GM19099 (cell line): ENCODE results near the gene GRIK3.

Experiments
- POLR2A ChIP-seq: IDR thresholded peaks from 3 replicates; pipeline ENCODE4 v1.6.1; 2011; ENCODE audit warnings: low read depth; ENCODE audit not compliant: insufficient read length; ENCODE audit errors: extremely low read depth

The GRIK3 gene

DNA sequence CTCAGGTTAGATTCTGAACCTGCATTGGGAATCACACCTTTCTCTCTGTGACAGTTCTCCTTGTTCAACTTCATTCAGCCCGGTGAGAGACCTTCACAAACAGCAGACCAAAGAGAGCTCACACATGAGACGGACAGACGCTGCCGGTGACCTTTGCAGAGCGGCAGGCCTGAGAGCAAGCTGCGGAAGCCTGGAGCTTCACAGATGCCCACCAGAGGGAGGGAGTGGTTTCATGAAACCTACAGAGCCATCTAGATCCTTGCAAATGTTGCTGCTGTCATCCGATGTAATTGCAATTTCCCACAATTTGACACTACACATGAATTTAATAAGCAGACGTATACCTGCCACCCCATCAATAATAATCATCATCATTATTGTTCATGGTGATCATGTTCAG is 39.4 kb downstream of the GRIK3 start:
- TF ChIP-seq POLR2A, result no peak

DNA sequence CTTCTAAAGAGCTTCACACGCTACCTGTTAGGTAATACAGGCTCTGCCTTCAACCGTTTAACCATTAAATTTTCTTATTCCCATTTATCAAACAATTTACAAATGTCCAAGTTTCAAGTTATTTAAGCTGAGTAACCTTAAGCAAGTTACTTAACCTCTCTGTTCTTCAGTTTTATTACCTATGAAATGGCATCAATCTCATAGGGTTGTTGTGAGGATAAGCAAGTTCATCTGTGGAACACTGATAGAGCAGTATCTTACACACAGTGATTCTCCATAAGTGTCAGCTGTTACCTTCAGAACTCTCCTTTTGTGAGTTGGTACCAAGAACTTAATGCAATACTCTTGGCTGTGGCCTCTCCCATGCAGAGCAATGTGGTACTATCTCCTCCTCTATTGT is 40.0 kb downstream of the GRIK3 start:
- no peak for TF ChIP-seq POLR2A

- TF ChIP-seq POLR2A, result no peak
Measured at GRCh38 chr1:36992139-36992943, 42.0 kb downstream of the GRIK3 start.

DNA sequence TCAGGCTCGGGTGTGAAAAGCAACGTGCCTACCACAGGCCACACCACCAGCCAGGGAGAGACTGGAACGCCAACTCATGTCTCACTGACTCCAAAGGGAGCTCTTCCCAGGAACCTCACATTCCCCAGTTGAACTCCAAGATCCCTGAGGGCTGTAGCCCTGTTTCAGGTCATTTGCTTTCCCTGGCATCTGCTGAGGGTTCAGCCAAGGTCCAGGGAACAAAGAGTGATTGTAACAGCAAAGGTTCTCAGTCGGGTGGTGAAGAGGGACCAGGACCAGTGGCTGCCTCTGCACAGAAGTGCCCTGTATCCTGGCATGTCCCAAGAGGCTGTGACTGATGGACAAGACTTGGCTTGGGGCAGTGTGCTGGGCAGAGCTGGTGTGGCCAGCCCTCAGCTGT is 42.8 kb downstream of the GRIK3 start:
- no peak for TF ChIP-seq POLR2A

GRCh38 chr1:36990928-36991327 is 43.4 kb downstream of the GRIK3 start:
- TF ChIP-seq POLR2A, result no peak

DNA sequence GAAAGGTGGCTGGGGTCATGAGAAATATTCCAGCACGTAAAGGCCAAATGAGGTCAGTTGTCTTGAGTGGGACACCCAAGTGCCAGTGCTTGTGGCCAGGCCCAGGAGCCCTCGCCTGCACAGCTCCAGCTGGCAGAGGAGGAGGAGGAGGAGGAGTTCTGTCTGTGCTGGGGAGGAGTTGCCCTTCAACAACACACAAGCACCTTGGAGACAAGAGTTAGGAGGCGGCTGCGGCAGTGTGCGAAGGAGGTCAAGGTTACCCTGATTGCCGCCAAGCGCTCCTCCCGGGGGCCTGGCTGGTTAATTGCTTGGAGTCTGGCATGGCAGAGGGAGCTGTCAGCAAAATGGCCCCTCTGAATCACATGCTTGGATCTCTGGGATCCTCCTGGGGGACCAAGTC is 45.1 kb downstream of the GRIK3 start:
- TF ChIP-seq POLR2A, result no peak

DNA sequence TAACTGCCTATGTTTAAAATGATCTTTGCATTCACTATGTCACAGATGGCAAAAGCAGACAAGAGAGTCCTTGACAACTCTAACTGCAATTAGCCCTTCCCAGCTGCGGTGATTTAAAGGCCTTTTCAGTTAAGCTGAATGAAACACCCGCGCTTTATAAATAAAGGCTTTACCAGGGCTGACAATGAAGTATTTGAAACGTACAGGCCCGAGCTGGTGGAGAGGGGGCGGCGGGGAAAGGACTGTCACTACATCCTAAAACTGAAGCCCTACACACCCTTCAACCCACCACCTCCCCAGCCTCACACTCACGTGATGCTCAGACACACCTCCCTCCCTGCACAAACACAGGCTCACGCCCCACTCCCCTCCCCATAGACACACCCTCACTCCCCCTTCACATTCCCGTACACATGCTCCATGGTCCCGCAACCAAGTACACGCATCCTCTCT is 45.5 kb downstream of the GRIK3 start:
- no peak for TF ChIP-seq POLR2A

- no peak for TF ChIP-seq POLR2A
Measured at GRCh38 chr1:36988321-36988720, 46.0 kb downstream of the GRIK3 start.

GRCh38 chr1:36987276-36987675 is 47.0 kb downstream of the GRIK3 start:
- no peak for TF ChIP-seq POLR2A

GRCh38 chr1:36986241-36986985 is 47.9 kb downstream of the GRIK3 start:
- TF ChIP-seq POLR2A, result no peak

GRCh38 chr1:36984675-36985074 is 49.6 kb downstream of the GRIK3 start:
- TF ChIP-seq POLR2A, result no peak

GRCh38 chr1:36984026-36984425 is 50.3 kb downstream of the GRIK3 start:
- TF ChIP-seq POLR2A, result no peak

DNA sequence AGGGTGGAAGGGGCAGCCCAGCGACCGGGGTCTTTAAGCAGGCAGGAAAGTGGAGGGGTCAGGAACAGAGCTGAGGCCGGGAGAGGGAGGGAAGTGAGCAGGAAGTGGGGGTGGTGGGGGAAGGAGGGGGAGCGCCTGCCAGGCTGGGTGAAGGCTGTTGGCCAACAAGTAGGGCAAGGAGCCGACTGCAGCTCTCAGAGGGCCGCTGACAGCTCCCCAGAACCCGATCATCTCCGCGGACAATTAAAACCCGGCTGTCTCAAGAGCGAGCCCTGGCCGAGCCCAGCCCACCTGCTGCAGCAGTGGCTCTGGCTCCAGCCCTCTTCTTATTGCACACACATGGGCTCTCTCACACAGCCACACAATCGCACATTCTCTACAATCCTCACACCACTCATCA is 51.6 kb downstream of the GRIK3 start:
- no peak for TF ChIP-seq POLR2A

DNA sequence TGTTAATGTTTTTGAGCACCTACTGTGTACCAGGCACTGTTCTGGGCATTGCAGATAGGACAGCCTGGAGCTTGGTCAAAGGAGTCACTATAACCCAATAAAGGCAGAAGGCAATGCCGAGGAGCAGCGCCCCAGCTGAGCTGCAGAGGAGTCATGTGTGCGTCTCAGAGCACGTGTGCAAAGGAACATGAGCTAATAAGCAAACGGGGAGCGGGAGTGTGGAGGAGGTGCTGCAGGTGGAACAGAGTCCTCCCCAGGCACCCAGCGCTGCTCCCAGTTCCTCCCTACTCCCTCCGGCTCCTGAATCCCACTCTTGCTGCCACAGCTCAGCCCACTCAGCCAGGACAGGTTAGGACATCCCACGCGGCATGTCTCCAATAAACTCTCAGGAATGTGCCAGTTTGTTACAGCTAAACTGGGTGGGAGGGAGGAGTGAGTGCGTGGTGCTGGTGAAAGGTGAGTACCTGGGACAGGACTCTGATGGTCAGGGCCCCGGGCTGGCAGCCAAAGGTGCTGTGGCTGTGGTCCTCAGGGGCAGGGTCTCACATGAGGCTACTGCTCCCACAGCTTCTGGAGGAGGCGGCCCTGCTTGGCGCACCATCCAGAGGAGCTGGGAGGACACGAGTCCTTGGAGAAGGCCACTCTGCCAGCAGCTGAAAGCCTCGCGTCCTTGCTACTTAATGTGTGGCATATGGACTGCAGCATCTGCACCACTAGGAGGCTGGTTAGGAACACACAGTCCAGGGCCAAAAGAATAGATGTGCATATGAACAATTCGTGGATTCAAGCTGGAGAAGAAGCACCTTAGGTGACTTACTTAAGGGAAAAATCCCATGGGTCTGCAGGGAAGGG is 52.3 kb downstream of the GRIK3 start:
- TF ChIP-seq POLR2A, result no peak

- TF ChIP-seq POLR2A, result no peak
Measured at GRCh38 chr1:36981126-36981525, 53.2 kb downstream of the GRIK3 start.

- no peak for TF ChIP-seq POLR2A
Measured at GRCh38 chr1:36977731-36978406, 56.4 kb downstream of the GRIK3 start.

DNA sequence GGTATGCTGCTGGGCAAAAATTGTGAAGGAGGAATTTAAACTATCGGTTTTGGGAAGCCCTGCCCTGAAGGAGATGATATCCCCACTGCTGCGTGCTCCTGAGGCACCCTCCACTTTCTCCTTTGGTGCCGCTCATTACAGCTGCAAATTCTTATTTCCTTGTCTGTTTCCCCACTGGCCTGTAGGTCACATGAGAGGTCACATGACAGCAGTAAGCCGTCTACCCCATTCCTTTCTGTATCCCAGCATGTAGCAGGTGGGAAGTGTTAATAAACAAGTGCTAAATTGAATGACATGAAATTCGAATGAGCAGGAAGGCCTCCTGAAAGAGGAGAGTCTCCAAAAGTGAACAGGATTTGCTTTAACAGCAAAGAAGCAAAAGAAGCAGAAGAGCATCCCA is 58.7 kb downstream of the GRIK3 start:
- TF ChIP-seq POLR2A, result no peak
